KBM-7 (cell line): Measurements from ENCODE around the gene POLD3.
"Not testable (repeated sequence)": the region's sequence is repeated elsewhere in the genome, so short reads cannot be mapped to it uniquely, and the experiment has no call there.

Experiments
- DNase-seq: peaks from one replicate; pipeline ENCODE4 v3.0.0-alpha.2; 2015
- in situ Hi-C: fragments of 300-500 bp; cut with MboI; formaldehyde crosslinking; loops from 2 replicates; pipeline ENCODE4 v1.14.3; 2020; ENCODE audit warnings: low sequenced_read_pairs, low pct_unique_long_range_greater_than_20kb, mixed read lengths

Gene POLD3

DNA sequence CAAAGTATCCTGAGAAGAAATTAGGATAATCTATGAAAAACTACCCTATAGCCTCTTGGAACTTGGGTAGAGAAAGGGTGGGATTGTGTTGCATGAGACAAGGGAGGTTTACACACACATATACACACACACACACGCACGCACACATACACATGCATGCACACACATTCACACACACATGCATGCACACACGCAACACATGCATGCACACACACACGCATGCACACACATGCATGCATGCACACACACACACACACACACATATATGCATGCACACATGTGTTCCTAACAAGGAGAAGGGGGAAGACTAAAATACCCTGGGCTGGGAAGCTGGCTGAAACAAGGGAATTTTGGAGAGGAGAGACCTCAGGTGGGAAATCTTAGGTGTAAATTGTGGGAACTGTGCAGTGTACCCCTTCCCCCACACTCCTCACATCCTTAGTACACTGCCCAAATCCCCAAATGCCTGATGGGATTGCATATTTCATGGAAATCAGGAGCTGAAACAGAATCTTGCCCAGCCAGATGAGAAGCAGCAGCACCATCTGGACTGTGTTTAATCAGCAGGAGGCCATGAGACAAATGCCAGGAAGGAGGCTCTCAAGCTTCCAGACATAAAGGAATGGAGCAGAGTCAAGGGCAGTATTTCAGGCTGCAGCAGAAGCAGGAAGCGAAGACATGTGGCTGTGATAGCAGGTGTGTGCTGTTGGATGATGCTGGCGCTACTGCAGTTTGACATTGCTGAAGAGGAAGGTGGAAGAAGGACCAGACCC is 14.6 kb upstream of the POLD3 start:
- in situ Hi-C loops: no loop called here
- no peak for DNase-seq

GRCh38 chr11:74579577-74580270 is 12.7 kb upstream of the POLD3 start:
- in situ Hi-C loops: no loop called here
- no peak for DNase-seq

- no peak for DNase-seq
- in situ Hi-C loops: no loop called here
Observed at GRCh38 chr11:74581954-74582547, 10.3 kb upstream of the POLD3 start.

GRCh38 chr11:74583024-74583624 is 9.3 kb upstream of the POLD3 start:
- in situ Hi-C loops: no loop called here
- DNase-seq: no peak

GRCh38 chr11:74590492-74590891 is 1.9 kb upstream of the POLD3 start:
- in situ Hi-C loops, DNase-seq: not testable (repeated sequence)

GRCh38 chr11:74592063-74592440 is 330 bp upstream of the POLD3 start:
- DNase-seq: no peak

GRCh38 chr11:74593463-74593862 is 1.1 kb downstream of the POLD3 start:
- in situ Hi-C loops: no loop called here
- no peak for DNase-seq

More at GRCh38 chr11:74592063-74592440, 330 bp upstream of the POLD3 start:
- in situ Hi-C loops: no loop called here

GRCh38 chr11:74602637-74603556 is 10.5 kb downstream of the POLD3 start:
- in situ Hi-C loops: no loop called here
- DNase-seq: no peak

DNA sequence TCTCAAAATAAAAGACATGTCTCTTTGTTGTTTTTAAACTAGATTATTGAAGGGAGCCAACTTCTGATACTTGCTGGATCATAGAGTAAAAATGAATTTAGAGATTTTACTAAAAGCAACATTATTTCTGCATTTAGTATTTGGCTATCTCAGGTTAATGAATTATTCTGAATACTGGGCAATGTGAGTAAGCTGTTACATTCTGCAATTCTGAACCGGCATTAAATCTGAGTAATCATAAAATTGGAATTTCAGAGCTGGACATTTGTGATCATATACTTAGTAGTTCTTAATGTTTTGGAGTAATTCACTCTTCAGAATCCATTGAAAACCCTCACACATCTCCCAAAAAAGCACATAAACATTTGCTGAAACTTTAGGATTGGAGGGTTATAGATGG is 11.5 kb downstream of the POLD3 start:
- in situ Hi-C loops: no loop called here
- DNase-seq: no peak

- DNase-seq: no peak
Observed at GRCh38 chr11:74604311-74604710, 11.9 kb downstream of the POLD3 start.

DNA sequence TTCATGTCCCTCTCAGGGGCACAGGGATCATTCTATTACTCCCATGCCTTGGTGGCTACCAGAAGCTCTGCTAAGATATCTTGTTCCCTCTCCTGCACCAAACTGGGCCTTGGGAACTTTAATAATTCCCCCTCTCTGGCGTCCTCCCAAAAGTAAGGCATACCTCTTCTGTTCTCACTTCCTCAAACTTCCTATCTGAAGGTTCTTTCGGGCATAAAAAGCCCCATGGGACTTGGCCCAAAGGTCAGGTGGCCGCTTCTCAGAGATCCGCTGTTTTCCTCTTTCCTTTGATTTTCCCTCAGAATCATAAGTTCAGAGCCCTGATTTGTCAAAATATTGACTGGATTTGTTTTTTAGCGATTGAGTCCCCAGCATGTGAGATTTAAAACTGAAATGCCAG is 13.0 kb downstream of the POLD3 start:
- DNase-seq: no peak
- in situ Hi-C loops: no loop called here

More at GRCh38 chr11:74604311-74604710, 11.9 kb downstream of the POLD3 start:
- in situ Hi-C loops: no loop called here

DNA sequence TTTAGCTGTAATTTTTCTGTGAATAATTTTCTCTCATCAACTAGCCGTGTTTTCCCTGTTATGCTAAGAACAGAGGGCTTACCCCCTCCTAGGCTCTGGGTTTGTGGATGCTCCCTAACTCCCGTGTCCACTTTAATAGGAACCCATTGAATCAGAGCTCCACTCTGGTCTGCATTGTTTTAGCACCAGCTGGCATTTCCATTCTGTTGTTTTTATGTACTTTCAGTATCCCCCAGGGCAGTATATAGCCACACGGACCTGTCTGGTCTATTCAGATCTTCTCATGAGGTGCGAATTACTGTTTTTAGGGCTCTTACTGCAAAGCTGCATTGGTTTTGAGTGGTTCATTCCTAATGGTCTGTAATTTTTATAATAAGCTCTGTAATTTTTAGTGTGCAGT is 16.0 kb downstream of the POLD3 start:
- in situ Hi-C loops: no loop called here
- no peak for DNase-seq

- in situ Hi-C loops: no loop called here
- DNase-seq: no peak
Observed at GRCh38 chr11:74611369-74611861, 19.0 kb downstream of the POLD3 start.

GRCh38 chr11:74612877-74613276 is 20.5 kb downstream of the POLD3 start:
- in situ Hi-C loops: no loop called here
- DNase-seq: no peak

GRCh38 chr11:74615311-74615710 is 22.9 kb downstream of the POLD3 start:
- in situ Hi-C loops: no loop called here
- no peak for DNase-seq

GRCh38 chr11:74615988-74616387 is 23.6 kb downstream of the POLD3 start:
- in situ Hi-C loops: no loop called here
- no peak for DNase-seq

DNA sequence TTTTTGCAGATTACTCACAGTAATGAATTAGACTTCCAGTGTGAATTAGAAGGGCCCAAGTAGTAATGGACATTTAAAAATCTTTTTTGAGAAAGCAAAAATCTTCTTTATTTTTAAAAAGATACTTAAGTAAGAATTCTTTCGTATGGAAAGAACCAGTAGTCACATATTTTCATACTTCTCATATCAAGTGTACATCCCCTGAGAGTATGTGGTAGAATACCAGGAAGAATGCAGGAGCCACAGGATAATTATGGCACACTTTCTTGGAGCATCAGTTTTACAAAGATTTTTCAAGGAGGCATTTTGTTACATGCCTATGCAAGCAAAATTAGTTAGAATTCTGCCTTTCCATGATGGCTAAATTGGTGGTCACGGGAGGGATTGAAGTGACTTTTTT is 28.1 kb downstream of the POLD3 start:
- in situ Hi-C loops: no loop called here
- DNase-seq: no peak

- DNase-seq: no peak
- in situ Hi-C loops: no loop called here
Observed at GRCh38 chr11:74626130-74626529, 33.7 kb downstream of the POLD3 start.

DNA sequence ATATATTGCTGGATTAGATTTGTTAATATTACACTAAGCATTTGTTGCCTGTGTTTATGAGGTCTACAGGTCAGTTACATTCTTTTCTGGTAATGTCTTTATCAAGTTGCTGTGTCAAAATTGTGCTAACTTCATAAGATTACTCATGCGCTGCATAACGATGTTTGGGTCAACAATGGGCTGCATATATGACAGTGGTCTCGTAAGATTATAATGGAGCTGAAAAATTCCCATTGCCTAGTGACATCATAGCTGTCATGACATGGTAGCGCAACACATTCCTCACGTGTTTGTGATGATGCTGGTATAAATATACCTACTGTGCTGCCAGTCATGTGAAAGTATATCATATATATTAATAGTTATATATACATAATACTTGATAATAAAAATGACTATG is 34.2 kb downstream of the POLD3 start:
- in situ Hi-C loops: no loop called here
- no peak for DNase-seq
